Uterus (tissue), 2 donors: ENCODE data around the gene INF2.

Experiments
- CTCF ChIP-seq, 4 experiments: fragments of 200-600 bp in 2 of 4; fragments of 450-650 bp in 2 of 4; sonication (generic) in 2 of 4; IDR thresholded peaks; one replicate each; pipeline ENCODE4 v1.5.1; 2016 to 2019; ENCODE audit warnings: antibody characterized with exemption in 4 of 4, mild to moderate bottlenecking in 2 of 4, moderate library complexity in 1 of 4
- POLR2A ChIP-seq, 2 donors: fragments of 450-650 bp; IDR thresholded peaks; one replicate each; pipeline ENCODE4 v1.6.1; 2016; ENCODE audit warnings: antibody characterized with exemption in 2 of 2, mild to moderate bottlenecking in 1 of 2, moderate library complexity in 1 of 2

GRCh38 chr14:104643306-104643705 lies 46.1 kb upstream of the INF2 start:
- TF ChIP-seq CTCF (IDR thresholded peaks at IDR 0.05) (no peak), POLR2A (IDR thresholded peaks at IDR 0.05) (no peak)
